ENCODE measurements around the gene NPS.

Gene NPS

GRCh38 chr10:127553417-127553816 is 4.3 kb downstream of the NPS start (continued):
- TF ChIP-seq ZNF792 (tag by site-specific recombination; IDR thresholded peaks at IDR 0.05) (no peak), BCL6B (tag by site-specific recombination; IDR thresholded peaks at IDR 0.05) (no peak), ZNF19 (tag by site-specific recombination; IDR thresholded peaks at IDR 0.05; ENCODE audit: low read depth) (no peak), TSHZ1 (tag by site-specific recombination; IDR thresholded peaks at IDR 0.05; ENCODE audit: borderline replicate concordance) (no peak)

- H3K27ac ChIP-seq (ENCODE audit: extremely low read depth, low read depth, low read length) = no peak overlapping the region
- no peaks in the 10 kb centered on the region for H3K9me3 ChIP-seq (ENCODE audit: control insufficient read depth, insufficient read depth, low read depth, low read length)
- H3K36me3 ChIP-seq (ENCODE audit: control insufficient read depth in 2 of 2, insufficient read depth in 1 of 2, low read length in 2 of 2) = no peaks in the 10 kb centered on the region
- TF ChIP-seq ZNF19 (tag by site-specific recombination; IDR thresholded peaks at IDR 0.05; ENCODE audit: low read depth) (no peak), SALL2 (tag by site-specific recombination; IDR thresholded peaks at IDR 0.05; ENCODE audit: borderline replicate concordance) (no peak), ZNF645 (tag by site-specific recombination; IDR thresholded peaks at IDR 0.05) (no peak), REST (tag by site-specific recombination; IDR thresholded peaks at IDR 0.05) (peak; percentile 93)
- CTCF ChIA-PET = no interaction called here
- no peak overlapping the region for H3K4me3 ChIP-seq (ENCODE audit: low read depth, low read length)
- H3K4me1 ChIP-seq (ENCODE audit: control insufficient read depth, insufficient read depth, low read length) = no peaks in the 10 kb centered on the region
- POLR2A ChIA-PET = no interaction called here
Measured at GRCh38 chr10:127556916-127557315, 7.8 kb downstream of the NPS start.

- Histone ChIP-seq H3K27ac (ENCODE audit: extremely low read depth, low read depth, low read length) (no peak overlapping the region), H3K9me3 (ENCODE audit: control insufficient read depth, insufficient read depth, low read depth, low read length) (no peaks in the 10 kb centered on the region), H3K4me3 (ENCODE audit: low read depth, low read length) (no peak overlapping the region), H3K36me3 (ENCODE audit: control insufficient read depth in 2 of 2, insufficient read depth in 1 of 2, low read length in 2 of 2) (no peaks in the 10 kb centered on the region), H3K4me1 (ENCODE audit: control insufficient read depth, insufficient read depth, low read length) (no peaks in the 10 kb centered on the region)
- POLR2A ChIA-PET = no interaction called here
- CTCF ChIA-PET = no interaction called here
- TF ChIP-seq ZNF146 (tag by site-specific recombination; IDR thresholded peaks at IDR 0.05) (no peak), ZNF280C (tag by site-specific recombination; IDR thresholded peaks at IDR 0.05) (no peak), SETDB1 (IDR thresholded peaks at IDR 0.05; ENCODE audit: insufficient read length, low read length) (no peak), ZNF449 (tag by site-specific recombination; IDR thresholded peaks at IDR 0.05) (no peak), ZNF133 (tag by site-specific recombination; IDR thresholded peaks at IDR 0.05) (no peak), KLF16 (tag by site-specific recombination; IDR thresholded peaks at IDR 0.05) (no peak), ZNF776 (tag by site-specific recombination; IDR thresholded peaks at IDR 0.05; ENCODE audit: borderline replicate concordance) (no peak), GLI2 (tag by site-specific recombination; IDR thresholded peaks at IDR 0.05; ENCODE audit: borderline replicate concordance, low read depth) (no peak), OVOL3 (tag by site-specific recombination; IDR thresholded peaks at IDR 0.05) (no peak), ZNF214 (tag by site-specific recombination; IDR thresholded peaks at IDR 0.05; ENCODE audit: borderline replicate concordance) (no peak), ZNF658 (tag by site-specific recombination; IDR thresholded peaks at IDR 0.05) (no peak), ZSCAN30 (tag by site-specific recombination; IDR thresholded peaks at IDR 0.05) (no peak), ZNF768 (tag by site-specific recombination; IDR thresholded peaks at IDR 0.05) (no peak)
Measured at GRCh38 chr10:127561647-127562046, 12.5 kb downstream of the NPS start.

All from HEK293 (cell line).